Mammary epithelial cell (primary cell): ENCODE measurements around the gene TRIM32.
A peak's percentile ranks its signal among the peaks of the same experiment; 100 is the strongest.

Experiments
- CTCF ChIP-seq, 2 donors: IDR thresholded peaks in 1 of 2; conservative IDR thresholded peaks in 1 of 2; 2 replicates each; pipeline ENCODE4 v1.5.1; 2011 to 2012; ENCODE audit warnings: inconsistent platforms in 2 of 2, low read length in 2 of 2, mild to moderate bottlenecking in 2 of 2, control low read depth in 1 of 2, low read depth in 1 of 2; ENCODE audit not compliant: insufficient read depth in 1 of 2; ENCODE audit errors: extremely low read depth in 1 of 2
- EZH2 ChIP-seq: IDR thresholded peaks from 2 replicates; pipeline ENCODE4 v1.6.1; 2012; ENCODE audit warnings: low read length, inconsistent platforms, borderline replicate concordance

- TF ChIP-seq CTCF (conservative IDR thresholded peaks at IDR 0.05 in 1 of 2, IDR thresholded peaks at IDR 0.05 in 1 of 2; ENCODE audit: extremely low read depth in 1 of 2, insufficient read depth in 1 of 2, low read depth in 1 of 2, low read length in 2 of 2) (peak; percentile 69 to 81), EZH2 (no peak)
These were observed 40.2 kb upstream of the TRIM32 start for GRCh38 chr9:116646661-116647514.
